Type B pancreatic cell (in vitro differentiated cells): ENCODE data around the gene CYLD. TPM values are rescaled to one million over a fixed set of nuclear protein-coding genes. Genes with fewer than 3 reads are reported as not detected.

Source experiments
- DNase-seq: peaks from one replicate; pipeline ENCODE4 v3.0.0; 2021; ENCODE audit warnings: mixed read lengths; ENCODE audit not compliant: unreplicated experiment; ENCODE audit errors: extremely low spot score
- H3K27ac Mint-ChIP-seq: 2 replicates; pipeline ENCODE4 v1.8.0; 2021; ENCODE audit warnings: mild to moderate bottlenecking, mixed read lengths
- H3K27me3 Mint-ChIP-seq: 2 replicates; pipeline ENCODE4 v1.8.0; 2021; ENCODE audit warnings: mixed read lengths
- H3K36me3 Mint-ChIP-seq: 2 replicates; pipeline ENCODE4 v1.8.0; 2021; ENCODE audit warnings: mixed read lengths
- H3K4me1 Mint-ChIP-seq: one replicate; pipeline ENCODE4 v1.8.0; 2021; ENCODE audit warnings: mixed read lengths; ENCODE audit not compliant: unreplicated experiment
- H3K4me3 Mint-ChIP-seq: 2 replicates; pipeline ENCODE4 v1.8.0; 2021; ENCODE audit warnings: mild to moderate bottlenecking, mixed read lengths
- H3K9me3 Mint-ChIP-seq: 2 replicates; pipeline ENCODE4 v1.8.0; 2021; ENCODE audit warnings: mixed read lengths
- CTCF ChIP-seq: fragments of 200-600 bp; sonication (generic); conservative IDR thresholded peaks from 2 replicates; pipeline ENCODE4 v1.5.0; 2021; ENCODE audit warnings: antibody characterized with exemption, mild to moderate bottlenecking
- total RNA-seq: library from RNA; stranded (reverse); gene quantifications from 2 replicates; pipeline ENCODE4 v1.2.1, GENCODE V29; 2021; ENCODE audit warnings: low replicate concordance

Gene CYLD
- total RNA-seq, 1 donor from 2014 or later = 24.9 TPM

GRCh38 chr16:50709061-50709684, 32.7 kb upstream of the CYLD start:
- no peaks in the 10 kb centered on the region for H3K27me3 Mint-ChIP-seq
- DNase-seq = no peak
- H3K36me3 Mint-ChIP-seq = peaks cover 4% of the 10 kb centered on the region
- no peak for TF ChIP-seq CTCF
- no peak overlapping the region for H3K27ac Mint-ChIP-seq
- H3K4me1 Mint-ChIP-seq = no peaks in the 10 kb centered on the region
- no peak overlapping the region for H3K4me3 Mint-ChIP-seq
- H3K9me3 Mint-ChIP-seq = peaks cover 13% of the 10 kb centered on the region

- Mint-ChIP-seq H3K9me3 (peaks cover 9% of the 10 kb centered on the region), H3K36me3 (peaks cover 1% of the 10 kb centered on the region), H3K27ac (no peak overlapping the region), H3K4me3 (no peak overlapping the region), H3K27me3 (no peaks in the 10 kb centered on the region), H3K4me1 (no peaks in the 10 kb centered on the region)
- TF ChIP-seq CTCF = no peak
- DNase-seq = no peak
Observed at GRCh38 chr16:50709980-50710379, 31.9 kb upstream of the CYLD start.

GRCh38 chr16:50711040-50711439, 30.8 kb upstream of the CYLD start:
- no peaks in the 10 kb centered on the region for H3K27me3 Mint-ChIP-seq
- no peak for TF ChIP-seq CTCF
- no peaks in the 10 kb centered on the region for H3K4me1 Mint-ChIP-seq
- H3K36me3 Mint-ChIP-seq = no peaks in the 10 kb centered on the region
- H3K27ac Mint-ChIP-seq = no peak overlapping the region
- no peak overlapping the region for H3K4me3 Mint-ChIP-seq
- DNase-seq = no peak
- H3K9me3 Mint-ChIP-seq = no peaks in the 10 kb centered on the region

GRCh38 chr16:50711862-50712559, 29.9 kb upstream of the CYLD start:
- no peak for TF ChIP-seq CTCF
- Mint-ChIP-seq H3K4me3 (no peak overlapping the region), H3K9me3 (no peaks in the 10 kb centered on the region), H3K4me1 (peaks cover 7% of the 10 kb centered on the region), H3K27me3 (no peaks in the 10 kb centered on the region), H3K27ac (no peak overlapping the region), H3K36me3 (no peaks in the 10 kb centered on the region)
- no peak for DNase-seq

GRCh38 chr16:50712560-50712898, 29.4 kb upstream of the CYLD start:
- no peak for TF ChIP-seq CTCF
- no peak for DNase-seq
- no peak overlapping the region for H3K27ac Mint-ChIP-seq
- no peaks in the 10 kb centered on the region for H3K36me3 Mint-ChIP-seq
- H3K27me3 Mint-ChIP-seq = no peaks in the 10 kb centered on the region
- peaks cover 12% of the 10 kb centered on the region for H3K4me1 Mint-ChIP-seq
- no peak overlapping the region for H3K4me3 Mint-ChIP-seq
- H3K9me3 Mint-ChIP-seq = no peaks in the 10 kb centered on the region
